GM12878 (cell line): Measurements from ENCODE around the gene TRPM8. TPM values are rescaled to one million over a fixed set of nuclear protein-coding genes. Genes with fewer than 3 reads are reported as not detected.

Experiments
- ATAC-seq: fragments of 200-7000 bp; cut with Tn5 transposase; 3 replicates; pipeline ENCODE4 v1.9.1; 2020; ENCODE audit warnings: mild to moderate bottlenecking, moderate library complexity
- BruUV-seq: library from RNA; stranded (reverse); fragments of 400-500 nt; replicated peaks from 2 replicates; lab custom pipeline; 2021; lab: Mats Ljungman, UMichigan
- CTCF ChIA-PET: fragments of 300-600 bp; sonication (Branson Sonifier 250); formaldehyde crosslinking; extraction: SDS; loops from one replicate; lab custom pipeline; 2021; ENCODE audit warnings: inconsistent platforms; lab: Yijun Ruan, JAX
- POLR2A ChIA-PET: fragments of 350-600 bp; formaldehyde crosslinking; extraction: SDS; loops from one replicate; lab custom pipeline; 2021; ENCODE audit warnings: inconsistent platforms; lab: Charles Lee
- RAD21 ChIA-PET: fragments of 300-600 bp; sonication (Branson Sonifier 250); formaldehyde crosslinking; loops from one replicate; lab custom pipeline; 2023; ENCODE audit warnings: antibody characterized with exemption; ENCODE audit not compliant: unreplicated experiment; lab: Charles Lee
- SMC1A ChIA-PET: fragments of 300-600 bp; sonication (Branson Sonifier 250); formaldehyde crosslinking; loops from one replicate; lab custom pipeline; 2023; ENCODE audit not compliant: unreplicated experiment, uncharacterized antibody; lab: Charles Lee
- DNase-seq: peaks from one replicate; pipeline ENCODE4 v3.0.0-alpha.2; 2011; ENCODE audit warnings: low read depth, low spot score
- FAIRE-seq: peaks from 3 replicates; lab custom pipeline; 2011; peaks lifted over from hg19 to GRCh38; lab: Jason Lieb, UNC
- H2AFZ ChIP-seq: 2 replicates; pipeline ENCODE4 v1.6.0; 2011; ENCODE audit warnings: low read depth, low read length, control low read depth; ENCODE audit not compliant: control insufficient read depth
- H3K27ac ChIP-seq: 2 replicates; pipeline ENCODE4 v1.5.1; 2011; ENCODE audit warnings: control low read depth; ENCODE audit not compliant: control insufficient read depth, insufficient read depth
- H3K27me3 ChIP-seq, 2 experiments: replicated peaks in 1 of 2; 2 replicates each; pipeline versions ENCODE4 v1.6.0 to v1.6.1; 2011; ENCODE audit warnings: low read length in 1 of 2; ENCODE audit not compliant: control insufficient read depth in 2 of 2, insufficient read depth in 2 of 2
- H3K36me3 ChIP-seq, 2 experiments: 2 replicates each; pipeline ENCODE4 v1.5.1; 2011; ENCODE audit warnings: low read length in 1 of 2; ENCODE audit not compliant: control insufficient read depth in 2 of 2, insufficient read depth in 2 of 2
- H3K4me1 ChIP-seq: 2 replicates; pipeline ENCODE4 v1.6.1; 2011; ENCODE audit warnings: mild to moderate bottlenecking, low read length, moderate library complexity, mixed read lengths; ENCODE audit not compliant: control insufficient read depth, insufficient read depth
- H3K4me2 ChIP-seq: 2 replicates; pipeline ENCODE4 v1.6.0; 2011; ENCODE audit warnings: control low read depth; ENCODE audit not compliant: control insufficient read depth, insufficient read depth
- H3K4me3 ChIP-seq: fragments of 200-600 bp; sonication (generic); 2 replicates; pipeline ENCODE4 v1.5.1; 2016
- H3K79me2 ChIP-seq: 2 replicates; pipeline ENCODE4 v1.6.0; 2011; ENCODE audit warnings: low read length; ENCODE audit not compliant: control insufficient read depth, insufficient read depth
- H3K9ac ChIP-seq: 2 replicates; pipeline ENCODE4 v1.8.0; 2011; ENCODE audit warnings: low read length, control low read depth, mixed read lengths; ENCODE audit not compliant: control insufficient read depth, insufficient read depth
- H3K9me3 ChIP-seq: replicated peaks from 3 replicates; pipeline ENCODE4 v1.5.1; 2011; ENCODE audit warnings: mild to moderate bottlenecking, low read length; ENCODE audit not compliant: control insufficient read depth, insufficient read depth
- H4K20me1 ChIP-seq: 2 replicates; pipeline ENCODE4 v1.6.0; 2011; ENCODE audit not compliant: control insufficient read depth, insufficient read depth
- ASH2L ChIP-seq: fragments of 300-600, 200-600 bp; sonication (generic); IDR thresholded peaks from 2 replicates; pipeline ENCODE4 v1.6.1; 2017; ENCODE audit warnings: low read depth, mild to moderate bottlenecking, borderline replicate concordance
- BMI1 ChIP-seq: fragments of 450-650 bp; IDR thresholded peaks from 2 replicates; pipeline ENCODE4 v1.6.1; 2016; ENCODE audit warnings: mild to moderate bottlenecking, moderate library complexity, borderline replicate concordance
- CBFB ChIP-seq: IDR thresholded peaks from 2 replicates; pipeline ENCODE4 v1.6.1; 2016; ENCODE audit warnings: antibody characterized with exemption, low read depth
- CEBPZ ChIP-seq: fragments of 150-350 bp; IDR thresholded peaks from 2 replicates; pipeline ENCODE4 v1.6.1; 2016; ENCODE audit warnings: low read depth, low read length
- EED ChIP-seq: sonication (generic); IDR thresholded peaks from 2 replicates; pipeline ENCODE4 v1.6.1; 2016; ENCODE audit warnings: antibody characterized with exemption, low read depth
- EZH2 ChIP-seq: IDR thresholded peaks from 2 replicates; pipeline ENCODE4 v1.6.1; 2012; ENCODE audit warnings: low read depth, mild to moderate bottlenecking, control low read depth, inconsistent platforms, low read length, borderline replicate concordance; ENCODE audit not compliant: control insufficient read depth
- IRF4 ChIP-seq: IDR thresholded peaks from 2 replicates; pipeline ENCODE4 v1.6.1; 2011; ENCODE audit warnings: low read depth, low read length
- MEF2B ChIP-seq: fragments of 450-650 bp; IDR thresholded peaks from 2 replicates; pipeline ENCODE4 v1.6.1; 2018; ENCODE audit warnings: mild to moderate bottlenecking, moderate library complexity; ENCODE audit not compliant: partially characterized antibody, poor library complexity, severe bottlenecking
- NKRF ChIP-seq: fragments of 450-650 bp; conservative IDR thresholded peaks from 2 replicates; pipeline ENCODE4 v1.6.1; 2017; ENCODE audit warnings: mild to moderate bottlenecking, moderate library complexity
- RELA ChIP-seq: fragments of 450-650 bp; IDR thresholded peaks from 2 replicates; pipeline ENCODE4 v1.8.0; 2014; ENCODE audit warnings: borderline replicate concordance; ENCODE audit not compliant: partially characterized antibody
- RUNX3 ChIP-seq: IDR thresholded peaks from 2 replicates; pipeline ENCODE4 v1.6.1; 2012; ENCODE audit warnings: low read length, inconsistent platforms
- SP1 ChIP-seq: IDR thresholded peaks from one replicate; pipeline ENCODE4 v1.6.1; 2011; ENCODE audit warnings: low read depth, low read length
- YBX1 ChIP-seq: fragments of 450-650 bp; IDR thresholded peaks from 2 replicates; pipeline ENCODE4 v1.6.1; 2016; ENCODE audit warnings: antibody characterized with exemption
- WGBS: methylation state at CpG from one replicate; pipeline ENCODE4 v1.1.6; 2016; ENCODE audit warnings: low lambda C conversion rate; ENCODE audit not compliant: insufficient replicate concordance, insufficient coverage; ENCODE audit errors: missing lambda C conversion rate; 5-methylcytosine and 5-hydroxymethylcytosine counted together
- in situ Hi-C: fragments of 300-500 bp; cut with MboI; formaldehyde crosslinking; loops from 9 replicates; pipeline ENCODE4 v1.14.3; 2018; ENCODE audit warnings: mixed read lengths
- intact Hi-C: fragments of 100-400 bp; cut with micrococcal nuclease; formaldehyde crosslinking; loops from one replicate; pipeline ENCODE4 v1.14.2; 2022; ENCODE audit not compliant: unreplicated experiment
- polyA plus RNA-seq, 11 experiments: library from polyadenylated mRNA; depleted of rRNA in 4 of 11; unstranded in 6 of 11; stranded (reverse) in 5 of 11; fragments of >200 nt; fragmentation: Nextera tagmentation in 4 of 11; fragmentation: Illumina TruSeq in 1 of 11; extraction: Ambion mirVana in 4 of 11; extraction: Trizol in 1 of 11; gene quantifications; 1 replicate in 1 of 11; 2 replicates in 10 of 11; pipeline versions ENCODE4 v1.2.1 to v1.2.3, GENCODE V29; 2011 to 2016; ENCODE audit warnings: inconsistent platforms in 2 of 11, missing spikeins in 2 of 11, low read depth in 1 of 11
- total RNA-seq, 4 experiments: library from RNA; depleted of rRNA in 3 of 4; stranded (reverse); fragments of >200 nt in 3 of 4; fragmentation: Illumina TruSeq in 1 of 4; extraction: Trizol in 1 of 4; gene quantifications; 2 replicates each; pipeline versions ENCODE4 v1.2.1 to v1.2.3, GENCODE V29; 2013 to 2021

The TRPM8 gene
- total and polyA plus RNA-seq, 10 of the 15 experiments (the other 5 are each of a cell fraction or from before 2014, with no cell fraction given): 3.9 TPM; not detected in 9

- TF ChIP-seq CEBPZ (no peak), EED (no peak), NKRF (no peak), ASH2L (no peak), MEF2B (no peak)
Measured at GRCh38 chr2:233919319-233919718, 2.1 kb downstream of the TRPM8 start (continued).

DNA sequence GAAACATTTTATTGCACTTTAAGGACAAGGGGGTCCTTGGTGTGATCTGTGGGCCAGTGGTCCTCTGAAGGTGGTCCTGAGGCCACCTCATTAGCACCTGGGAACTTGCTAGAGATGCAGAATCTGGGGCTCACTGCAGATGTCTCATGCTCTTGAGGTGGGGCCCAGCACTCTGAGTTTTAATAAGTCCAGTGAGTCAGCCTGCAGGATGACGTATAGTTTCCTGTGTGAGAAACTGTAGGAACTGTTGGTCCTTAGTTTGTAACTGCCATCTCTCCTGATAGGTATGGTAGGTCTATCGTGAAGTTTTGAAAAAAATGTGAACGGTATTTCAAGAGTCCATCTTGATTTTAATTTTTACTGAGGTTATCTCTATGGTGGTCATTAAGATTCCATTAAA is 2.8 kb downstream of the TRPM8 start:
- Histone ChIP-seq H3K9ac (no peak overlapping the region), H2AFZ (no peak overlapping the region), H3K79me2 (no peaks in the 10 kb centered on the region), H3K36me3 (no peaks in the 10 kb centered on the region), H3K9me3 (no peaks in the 10 kb centered on the region), H3K27me3 (no peaks in the 10 kb centered on the region; a peak in 1 of 4 replicates), H3K4me1 (no peaks in the 10 kb centered on the region), H3K27ac (no peak overlapping the region), H4K20me1 (no peaks in the 10 kb centered on the region), H3K4me3 (no peak overlapping the region), H3K4me2 (no peak overlapping the region)
- RAD21 ChIA-PET: no interaction called here
- intact Hi-C loops: no loop called here
- ATAC-seq: no peak
- BruUV-seq: no TSS peak
- no peak for FAIRE-seq
- POLR2A ChIA-PET: interaction anchor here (0.7 kb wide), 1 partner anchor 74 kb away, joined by 4 read pairs; no protein-coding TSS in a partner anchor
- CTCF ChIA-PET: interaction anchor here (1.1 kb wide), 1 partner anchor 8 kb away, joined by 4 read pairs; no protein-coding TSS in a partner anchor
- in situ Hi-C loops: no loop called here
- SMC1A ChIA-PET: interaction anchor here (1.2 kb wide), 1 partner anchor 13 kb away, joined by 3 read pairs; no protein-coding TSS in a partner anchor
- DNase-seq: no peak
- TF ChIP-seq EZH2: no peak
- TF ChIP-seq YBX1: no peak
- no peak for TF ChIP-seq BMI1
- no peak for TF ChIP-seq MEF2B
- TF ChIP-seq IRF4: no peak
- TF ChIP-seq EED: no peak
- no peak for TF ChIP-seq SP1
- TF ChIP-seq RELA: no peak
- no peak for TF ChIP-seq RUNX3
- TF ChIP-seq CBFB: no peak
- WGBS: 13% methylated on average over 3 of the region's 3 CpGs
